SK-N-SH (cell line): ENCODE data around the gene PPTC7. TPM values are rescaled to one million over a fixed set of nuclear protein-coding genes. Genes with fewer than 3 reads are reported as not detected.

ENCODE experiments used
- CHD2 ChIP-seq: fragments of 150-350 bp; IDR thresholded peaks from 2 replicates; pipeline ENCODE4 v1.6.1; 2018; ENCODE audit warnings: low read length; ENCODE audit not compliant: partially characterized antibody
- ELF1 ChIP-seq: IDR thresholded peaks from 2 replicates; pipeline ENCODE4 v1.4.0; 2012
- EP300 ChIP-seq, 2 experiments: IDR thresholded peaks; 2 replicates each; pipeline versions ENCODE4 v1.4.0 to v1.6.1; 2012; ENCODE audit warnings: borderline replicate concordance in 1 of 2, low read depth in 1 of 2, low read length in 1 of 2
- FOSL2 ChIP-seq: IDR thresholded peaks from 2 replicates; pipeline ENCODE4 v1.4.0; 2012; ENCODE audit warnings: low read depth, mild to moderate bottlenecking, moderate library complexity, borderline replicate concordance
- FOXJ3 ChIP-seq: sonication (generic); formaldehyde crosslinking; IDR thresholded peaks from 2 replicates; pipeline ENCODE4 v1.5.1; 2020; ENCODE audit warnings: mild to moderate bottlenecking, missing genetic modification reagents
- FOXM1 ChIP-seq: IDR thresholded peaks from 2 replicates; pipeline ENCODE4 v1.4.0; 2012; ENCODE audit warnings: low read depth, mild to moderate bottlenecking
- NFIC ChIP-seq: IDR thresholded peaks from 2 replicates; pipeline ENCODE4 v1.4.0; 2012; ENCODE audit warnings: borderline replicate concordance
- NRF1 ChIP-seq: IDR thresholded peaks from 2 replicates; pipeline ENCODE4 v1.6.1; 2012; ENCODE audit warnings: low read depth, mild to moderate bottlenecking, low read length
- RAD21 ChIP-seq: IDR thresholded peaks from 2 replicates; pipeline ENCODE4 v1.6.1; 2012; ENCODE audit warnings: mild to moderate bottlenecking, low read length
- RCOR1 ChIP-seq: fragments of 150-350 bp; IDR thresholded peaks from 2 replicates; pipeline ENCODE4 v1.6.1; 2017; ENCODE audit warnings: antibody characterized with exemption, low read length
- RXRA ChIP-seq: IDR thresholded peaks from 2 replicates; pipeline ENCODE4 v1.4.0; 2012; ENCODE audit warnings: low read depth, mild to moderate bottlenecking, borderline replicate concordance
- SIN3A ChIP-seq: IDR thresholded peaks from 2 replicates; pipeline ENCODE4 v1.6.1; 2012; ENCODE audit warnings: low read depth, mild to moderate bottlenecking, low read length, moderate library complexity, borderline replicate concordance
- SMC3 ChIP-seq: IDR thresholded peaks from 2 replicates; pipeline ENCODE4 v1.6.1; 2012; ENCODE audit warnings: low read depth, low read length, improper control_type of control experiment
- TAF1 ChIP-seq: IDR thresholded peaks from 2 replicates; pipeline ENCODE4 v1.6.1; 2012; ENCODE audit warnings: low read depth, mild to moderate bottlenecking, low read length, moderate library complexity, borderline replicate concordance
- TEAD4 ChIP-seq: IDR thresholded peaks from 2 replicates; pipeline ENCODE4 v1.4.0; 2012; ENCODE audit warnings: mild to moderate bottlenecking, borderline replicate concordance; ENCODE audit not compliant: insufficient read depth
- YY1 ChIP-seq: IDR thresholded peaks from 2 replicates; pipeline ENCODE4 v1.4.0; 2012; ENCODE audit warnings: low read depth, mild to moderate bottlenecking
- polyA plus RNA-seq, 3 experiments: library from polyadenylated mRNA; depleted of rRNA; stranded (reverse); fragments of >200 nt; gene quantifications; 2 replicates each; pipeline ENCODE4 v1.2.3, GENCODE V29; 2012
- TF ChIP-seq, protein P1 (sequence below): fragments of 150-350 bp; IDR thresholded peaks from 2 replicates; pipeline ENCODE4 v1.6.1; 2017; ENCODE audit warnings: antibody characterized with exemption, low read length, low read depth, borderline replicate concordance
- TF ChIP-seq, protein P2 (sequence below): IDR thresholded peaks from 2 replicates; pipeline ENCODE4; 2012
- TF ChIP-seq, protein P3 (sequence below): fragments of 150-350 bp; IDR thresholded peaks from 2 replicates; pipeline ENCODE4 v1.6.1; 2016; ENCODE audit warnings: mild to moderate bottlenecking, low read depth, low read length
- TF ChIP-seq, protein P4 (sequence below): fragments of 200-600 bp; sonication (generic); IDR thresholded peaks from 2 replicates; pipeline ENCODE4 v1.6.1; 2017; ENCODE audit warnings: antibody characterized with exemption, mild to moderate bottlenecking, moderate library complexity
- TF ChIP-seq, protein P5 (sequence below): IDR thresholded peaks from 2 replicates; pipeline ENCODE4 v1.4.0; 2012; ENCODE audit warnings: low read depth, borderline replicate concordance

The PPTC7 gene
- polyA plus RNA-seq, 1 of the 3 experiments (the other 2 are of a cell fraction), result 9.6 TPM

DNA sequence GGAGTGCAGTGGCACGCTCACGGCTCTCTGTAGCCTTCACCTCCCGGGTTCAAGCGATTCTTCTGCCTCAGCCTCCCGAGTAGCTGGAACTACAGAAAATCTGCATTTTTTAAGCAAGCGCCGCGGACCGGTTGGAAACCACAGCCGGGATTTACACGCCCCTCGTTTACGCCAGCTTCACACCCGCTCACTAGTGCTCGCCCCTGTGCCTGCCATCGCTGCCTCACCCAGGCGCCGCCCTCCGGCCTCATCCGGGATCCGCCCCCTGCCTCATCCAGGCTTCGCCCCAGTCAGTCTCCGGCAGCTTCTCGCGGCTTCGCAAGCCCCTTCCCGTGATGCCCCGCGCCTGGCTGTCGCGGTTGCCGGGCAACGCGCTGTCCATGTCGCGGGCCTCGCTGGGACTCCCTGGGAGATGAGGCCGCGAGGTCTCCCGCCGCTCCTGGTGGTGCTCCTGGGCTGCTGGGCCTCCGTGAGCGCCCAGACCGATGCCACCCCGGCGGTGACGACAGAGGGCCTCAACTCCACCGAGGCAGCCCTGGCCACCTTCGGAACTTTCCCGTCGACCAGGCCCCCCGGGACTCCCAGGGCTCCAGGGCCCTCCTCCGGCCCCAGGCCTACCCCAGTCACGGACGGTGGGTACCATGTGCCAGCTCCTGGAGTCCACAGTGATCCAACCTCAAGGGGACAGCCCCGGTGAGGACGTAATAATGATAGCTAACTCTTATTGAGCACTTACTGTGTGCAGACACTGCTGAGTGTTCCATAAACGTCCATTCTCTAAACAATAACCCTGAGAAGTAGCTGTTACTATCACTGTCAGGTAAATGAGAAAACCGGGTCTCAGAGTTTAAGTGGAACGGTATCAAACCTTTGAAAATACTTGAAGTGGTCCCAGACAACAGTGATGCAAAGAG is 30.9 kb upstream of the PPTC7 start, which contains the start of gene TCTN1 (continued):
- TF ChIP-seq YY1 (no peak), TEAD4 (no peak), FOXM1 (no peak; the same call in 1 of the 2 replicates), FOXJ3 (CRISPR knock-in tag) (no peak), NFIC (no peak), RAD21 (no peak), FOSL2 (no peak), SMC3 (no peak), ELF1 (0 out of 2 replicates have a peak, but pooled peaks have one; percentile 30), NRF1 (no peak), EP300 (IDR thresholded peaks at IDR 0.05; ENCODE audit: borderline replicate concordance in 1 of 2, low read depth in 1 of 2, low read length in 1 of 2) (peak in 1 of 2 experiments; percentile 46; a peak in 2 of 4 replicates), SIN3A (peak; percentile 93; the same call in 1 of the 2 replicates), RCOR1 (no peak), TAF1 (peak; percentile 45; the same call in 1 of the 2 replicates), CHD2 (peak; percentile 98), RXRA (no peak)
- TF ChIP-seq, protein P1, sequence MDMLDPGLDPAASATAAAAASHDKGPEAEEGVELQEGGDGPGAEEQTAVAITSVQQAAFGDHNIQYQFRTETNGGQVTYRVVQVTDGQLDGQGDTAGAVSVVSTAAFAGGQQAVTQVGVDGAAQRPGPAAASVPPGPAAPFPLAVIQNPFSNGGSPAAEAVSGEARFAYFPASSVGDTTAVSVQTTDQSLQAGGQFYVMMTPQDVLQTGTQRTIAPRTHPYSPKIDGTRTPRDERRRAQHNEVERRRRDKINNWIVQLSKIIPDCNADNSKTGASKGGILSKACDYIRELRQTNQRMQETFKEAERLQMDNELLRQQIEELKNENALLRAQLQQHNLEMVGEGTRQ, result no peak
- TF ChIP-seq, protein P2, sequence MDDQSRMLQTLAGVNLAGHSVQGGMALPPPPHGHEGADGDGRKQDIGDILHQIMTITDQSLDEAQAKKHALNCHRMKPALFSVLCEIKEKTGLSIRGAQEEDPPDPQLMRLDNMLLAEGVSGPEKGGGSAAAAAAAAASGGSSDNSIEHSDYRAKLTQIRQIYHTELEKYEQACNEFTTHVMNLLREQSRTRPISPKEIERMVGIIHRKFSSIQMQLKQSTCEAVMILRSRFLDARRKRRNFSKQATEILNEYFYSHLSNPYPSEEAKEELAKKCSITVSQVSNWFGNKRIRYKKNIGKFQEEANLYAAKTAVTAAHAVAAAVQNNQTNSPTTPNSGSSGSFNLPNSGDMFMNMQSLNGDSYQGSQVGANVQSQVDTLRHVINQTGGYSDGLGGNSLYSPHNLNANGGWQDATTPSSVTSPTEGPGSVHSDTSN, result peak; percentile 23; the same call in 1 of the 2 replicates
- TF ChIP-seq, protein P3, sequence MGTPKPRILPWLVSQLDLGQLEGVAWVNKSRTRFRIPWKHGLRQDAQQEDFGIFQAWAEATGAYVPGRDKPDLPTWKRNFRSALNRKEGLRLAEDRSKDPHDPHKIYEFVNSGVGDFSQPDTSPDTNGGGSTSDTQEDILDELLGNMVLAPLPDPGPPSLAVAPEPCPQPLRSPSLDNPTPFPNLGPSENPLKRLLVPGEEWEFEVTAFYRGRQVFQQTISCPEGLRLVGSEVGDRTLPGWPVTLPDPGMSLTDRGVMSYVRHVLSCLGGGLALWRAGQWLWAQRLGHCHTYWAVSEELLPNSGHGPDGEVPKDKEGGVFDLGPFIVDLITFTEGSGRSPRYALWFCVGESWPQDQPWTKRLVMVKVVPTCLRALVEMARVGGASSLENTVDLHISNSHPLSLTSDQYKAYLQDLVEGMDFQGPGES, result no peak
- TF ChIP-seq, protein P4, sequence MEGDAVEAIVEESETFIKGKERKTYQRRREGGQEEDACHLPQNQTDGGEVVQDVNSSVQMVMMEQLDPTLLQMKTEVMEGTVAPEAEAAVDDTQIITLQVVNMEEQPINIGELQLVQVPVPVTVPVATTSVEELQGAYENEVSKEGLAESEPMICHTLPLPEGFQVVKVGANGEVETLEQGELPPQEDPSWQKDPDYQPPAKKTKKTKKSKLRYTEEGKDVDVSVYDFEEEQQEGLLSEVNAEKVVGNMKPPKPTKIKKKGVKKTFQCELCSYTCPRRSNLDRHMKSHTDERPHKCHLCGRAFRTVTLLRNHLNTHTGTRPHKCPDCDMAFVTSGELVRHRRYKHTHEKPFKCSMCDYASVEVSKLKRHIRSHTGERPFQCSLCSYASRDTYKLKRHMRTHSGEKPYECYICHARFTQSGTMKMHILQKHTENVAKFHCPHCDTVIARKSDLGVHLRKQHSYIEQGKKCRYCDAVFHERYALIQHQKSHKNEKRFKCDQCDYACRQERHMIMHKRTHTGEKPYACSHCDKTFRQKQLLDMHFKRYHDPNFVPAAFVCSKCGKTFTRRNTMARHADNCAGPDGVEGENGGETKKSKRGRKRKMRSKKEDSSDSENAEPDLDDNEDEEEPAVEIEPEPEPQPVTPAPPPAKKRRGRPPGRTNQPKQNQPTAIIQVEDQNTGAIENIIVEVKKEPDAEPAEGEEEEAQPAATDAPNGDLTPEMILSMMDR, result no peak
- TF ChIP-seq, protein P5, sequence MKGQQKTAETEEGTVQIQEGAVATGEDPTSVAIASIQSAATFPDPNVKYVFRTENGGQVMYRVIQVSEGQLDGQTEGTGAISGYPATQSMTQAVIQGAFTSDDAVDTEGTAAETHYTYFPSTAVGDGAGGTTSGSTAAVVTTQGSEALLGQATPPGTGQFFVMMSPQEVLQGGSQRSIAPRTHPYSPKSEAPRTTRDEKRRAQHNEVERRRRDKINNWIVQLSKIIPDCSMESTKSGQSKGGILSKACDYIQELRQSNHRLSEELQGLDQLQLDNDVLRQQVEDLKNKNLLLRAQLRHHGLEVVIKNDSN, result no peak
